PC-9 (cell line): ENCODE data around the gene TMEM235.

ENCODE experiments used
- CTCF ChIP-seq: fragments of 200-600 bp; sonication (generic); conservative IDR thresholded peaks from 2 replicates; pipeline ENCODE4 v1.6.1; 2017; ENCODE audit warnings: mixed run types, antibody characterized with exemption, mild to moderate bottlenecking, moderate library complexity
- EZH2 ChIP-seq: fragments of 200-600 bp; sonication (generic); IDR thresholded peaks from 2 replicates; pipeline ENCODE4 v1.8.0; 2017; ENCODE audit warnings: antibody characterized with exemption, low read depth

DNA sequence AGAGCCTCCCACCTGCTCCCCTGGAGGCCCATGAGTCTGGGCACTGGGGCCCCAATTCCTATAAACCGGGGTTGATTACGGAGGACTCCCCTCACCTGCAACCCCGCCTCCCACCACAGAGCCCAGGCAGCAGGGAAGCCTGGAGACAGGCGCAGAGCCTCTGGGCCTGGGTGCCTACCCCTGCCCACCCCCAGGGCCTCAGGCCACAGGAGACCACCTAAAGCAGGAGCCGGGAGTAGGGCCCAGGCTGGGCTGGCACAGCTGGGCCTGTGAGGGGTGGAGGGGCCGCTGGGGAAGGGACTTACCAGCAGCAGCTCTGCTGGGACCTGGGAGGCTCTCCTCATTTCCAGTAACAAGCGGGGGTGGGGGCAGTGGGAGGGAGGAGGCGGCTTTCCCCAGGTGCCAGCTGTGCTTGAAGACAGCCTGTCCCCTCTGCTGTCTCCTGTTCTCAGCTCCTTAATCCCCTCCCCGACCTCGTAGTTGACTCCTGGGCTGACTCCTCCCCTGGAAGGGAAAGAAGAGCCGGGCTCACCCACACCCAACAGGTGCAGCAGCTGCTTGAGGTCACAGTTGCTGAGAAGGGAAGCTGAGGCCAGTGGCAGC lies 46.8 kb downstream of the TMEM235 start:
- TF ChIP-seq EZH2 (no peak), CTCF (no peak)
